GM23338 (cell line): ENCODE results near the gene UBAC2.
"Not testable (repeated sequence)": the region's sequence is repeated elsewhere in the genome, so short reads cannot be mapped to it uniquely, and the experiment has no call there.

ENCODE experiments used
- CREB1 ChIP-seq: fragments of 250-450 bp; sonication (Bioruptor Pico); IDR thresholded peaks from 2 replicates; pipeline ENCODE4 v1.5.0; 2020; ENCODE audit warnings: low read depth, mild to moderate bottlenecking, moderate library complexity
- CTCF ChIP-seq, 2 experiments: fragments of 200-600 bp in 1 of 2; sonication (generic) in 1 of 2; conservative IDR thresholded peaks; 2 replicates each; pipeline versions ENCODE4 v1.5.1 to v1.6.1; 2016 to 2017; ENCODE audit warnings: antibody characterized with exemption in 2 of 2, low read depth in 2 of 2, mild to moderate bottlenecking in 2 of 2, moderate library complexity in 1 of 2
- ETS1 ChIP-seq: IDR thresholded peaks from 2 replicates; pipeline ENCODE4 v1.6.1; 2016; ENCODE audit warnings: antibody characterized with exemption
- EZH2 ChIP-seq: fragments of 200-600 bp; sonication (generic); IDR thresholded peaks from one replicate; pipeline ENCODE4 v1.8.0; 2017; ENCODE audit warnings: antibody characterized with exemption, mild to moderate bottlenecking, low read depth; ENCODE audit not compliant: unreplicated experiment
- EZH2phosphoT487 ChIP-seq: fragments of 200-600 bp; sonication (generic); IDR thresholded peaks from one replicate; pipeline ENCODE4 v1.8.1; 2018; ENCODE audit warnings: antibody characterized with exemption; ENCODE audit not compliant: unreplicated experiment
- JUNB ChIP-seq: IDR thresholded peaks from one replicate; pipeline ENCODE4 v1.6.1; 2016; ENCODE audit warnings: antibody characterized with exemption; ENCODE audit not compliant: unreplicated experiment
- NANOG ChIP-seq: IDR thresholded peaks from 2 replicates; pipeline ENCODE4 v1.6.1; 2016; ENCODE audit warnings: antibody characterized with exemption, borderline replicate concordance
- POLR2AphosphoS5 ChIP-seq: IDR thresholded peaks from 2 replicates; pipeline ENCODE4 v1.6.1; 2016; ENCODE audit warnings: antibody characterized with exemption, low read depth
- REST ChIP-seq: IDR thresholded peaks from one replicate; pipeline ENCODE4 v1.6.1; 2018; ENCODE audit warnings: antibody characterized with exemption; ENCODE audit not compliant: unreplicated experiment
- ZNF114 ChIP-seq: fragments of 250-450 bp; sonication (Bioruptor Pico); IDR thresholded peaks from 2 replicates; pipeline ENCODE4 v1.5.0; 2020; ENCODE audit warnings: mild to moderate bottlenecking, moderate library complexity
- ZNF331 ChIP-seq: fragments of 250-450 bp; sonication (Bioruptor Pico); IDR thresholded peaks from 2 replicates; pipeline ENCODE4 v1.5.0; 2020; ENCODE audit warnings: low read depth, mild to moderate bottlenecking, moderate library complexity
- TF ChIP-seq, protein P1 (sequence below): fragments of 250-450 bp; sonication (Bioruptor Pico); IDR thresholded peaks from 2 replicates; pipeline ENCODE4 v1.5.0; 2020; ENCODE audit warnings: mild to moderate bottlenecking, moderate library complexity

GRCh38 chr13:99389094-99389493 is 188.4 kb downstream of the UBAC2 start:
- not testable (repeated sequence) for TF ChIP-seq CTCF (conservative IDR thresholded peaks at IDR 0.05; ENCODE audit: low read depth in 2 of 2); ZNF114; JUNB; EZH2phosphoT487; EZH2; CREB1 (CRISPR knock-in tag); POLR2AphosphoS5; REST; ZNF331 (CRISPR knock-in tag); NANOG; ETS1
- TF ChIP-seq, protein P1, sequence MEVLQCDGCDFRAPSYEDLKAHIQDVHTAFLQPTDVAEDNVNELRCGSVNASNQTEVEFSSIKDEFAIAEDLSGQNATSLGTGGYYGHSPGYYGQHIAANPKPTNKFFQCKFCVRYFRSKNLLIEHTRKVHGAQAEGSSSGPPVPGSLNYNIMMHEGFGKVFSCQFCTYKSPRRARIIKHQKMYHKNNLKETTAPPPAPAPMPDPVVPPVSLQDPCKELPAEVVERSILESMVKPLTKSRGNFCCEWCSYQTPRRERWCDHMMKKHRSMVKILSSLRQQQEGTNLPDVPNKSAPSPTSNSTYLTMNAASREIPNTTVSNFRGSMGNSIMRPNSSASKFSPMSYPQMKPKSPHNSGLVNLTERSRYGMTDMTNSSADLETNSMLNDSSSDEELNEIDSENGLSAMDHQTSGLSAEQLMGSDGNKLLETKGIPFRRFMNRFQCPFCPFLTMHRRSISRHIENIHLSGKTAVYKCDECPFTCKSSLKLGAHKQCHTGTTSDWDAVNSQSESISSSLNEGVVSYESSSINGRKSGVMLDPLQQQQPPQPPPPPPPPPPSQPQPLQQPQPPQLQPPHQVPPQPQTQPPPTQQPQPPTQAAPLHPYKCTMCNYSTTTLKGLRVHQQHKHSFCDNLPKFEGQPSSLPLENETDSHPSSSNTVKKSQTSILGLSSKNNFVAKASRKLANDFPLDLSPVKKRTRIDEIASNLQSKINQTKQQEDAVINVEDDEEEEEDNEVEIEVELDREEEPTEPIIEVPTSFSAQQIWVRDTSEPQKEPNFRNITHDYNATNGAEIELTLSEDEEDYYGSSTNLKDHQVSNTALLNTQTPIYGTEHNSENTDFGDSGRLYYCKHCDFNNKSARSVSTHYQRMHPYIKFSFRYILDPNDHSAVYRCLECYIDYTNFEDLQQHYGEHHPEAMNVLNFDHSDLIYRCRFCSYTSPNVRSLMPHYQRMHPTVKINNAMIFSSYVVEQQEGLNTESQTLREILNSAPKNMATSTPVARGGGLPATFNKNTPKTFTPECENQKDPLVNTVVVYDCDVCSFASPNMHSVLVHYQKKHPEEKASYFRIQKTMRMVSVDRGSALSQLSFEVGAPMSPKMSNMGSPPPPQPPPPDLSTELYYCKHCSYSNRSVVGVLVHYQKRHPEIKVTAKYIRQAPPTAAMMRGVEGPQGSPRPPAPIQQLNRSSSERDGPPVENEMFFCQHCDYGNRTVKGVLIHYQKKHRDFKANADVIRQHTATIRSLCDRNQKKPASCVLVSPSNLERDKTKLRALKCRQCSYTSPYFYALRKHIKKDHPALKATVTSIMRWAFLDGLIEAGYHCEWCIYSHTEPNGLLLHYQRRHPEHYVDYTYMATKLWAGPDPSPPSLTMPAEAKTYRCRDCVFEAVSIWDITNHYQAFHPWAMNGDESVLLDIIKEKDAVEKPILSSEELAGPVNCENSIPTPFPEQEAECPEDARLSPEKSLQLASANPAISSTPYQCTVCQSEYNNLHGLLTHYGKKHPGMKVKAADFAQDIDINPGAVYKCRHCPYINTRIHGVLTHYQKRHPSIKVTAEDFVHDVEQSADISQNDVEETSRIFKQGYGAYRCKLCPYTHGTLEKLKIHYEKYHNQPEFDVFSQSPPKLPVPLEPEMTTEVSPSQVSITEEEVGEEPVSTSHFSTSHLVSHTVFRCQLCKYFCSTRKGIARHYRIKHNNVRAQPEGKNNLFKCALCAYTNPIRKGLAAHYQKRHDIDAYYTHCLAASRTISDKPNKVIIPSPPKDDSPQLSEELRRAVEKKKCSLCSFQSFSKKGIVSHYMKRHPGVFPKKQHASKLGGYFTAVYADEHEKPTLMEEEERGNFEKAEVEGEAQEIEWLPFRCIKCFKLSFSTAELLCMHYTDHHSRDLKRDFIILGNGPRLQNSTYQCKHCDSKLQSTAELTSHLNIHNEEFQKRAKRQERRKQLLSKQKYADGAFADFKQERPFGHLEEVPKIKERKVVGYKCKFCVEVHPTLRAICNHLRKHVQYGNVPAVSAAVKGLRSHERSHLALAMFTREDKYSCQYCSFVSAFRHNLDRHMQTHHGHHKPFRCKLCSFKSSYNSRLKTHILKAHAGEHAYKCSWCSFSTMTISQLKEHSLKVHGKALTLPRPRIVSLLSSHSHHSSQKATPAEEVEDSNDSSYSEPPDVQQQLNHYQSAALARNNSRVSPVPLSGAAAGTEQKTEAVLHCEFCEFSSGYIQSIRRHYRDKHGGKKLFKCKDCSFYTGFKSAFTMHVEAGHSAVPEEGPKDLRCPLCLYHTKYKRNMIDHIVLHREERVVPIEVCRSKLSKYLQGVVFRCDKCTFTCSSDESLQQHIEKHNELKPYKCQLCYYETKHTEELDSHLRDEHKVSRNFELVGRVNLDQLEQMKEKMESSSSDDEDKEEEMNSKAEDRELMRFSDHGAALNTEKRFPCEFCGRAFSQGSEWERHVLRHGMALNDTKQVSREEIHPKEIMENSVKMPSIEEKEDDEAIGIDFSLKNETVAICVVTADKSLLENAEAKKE (CRISPR knock-in tag) = not testable (repeated sequence)
